Measurements from ENCODE around the gene NCBP2L. TPM values are rescaled to one million over a fixed set of nuclear protein-coding genes. Genes with fewer than 3 reads are reported as not detected.

NCBP2L gene
- total and polyA plus RNA-seq, 2 of the 8 experiments (the other 6 are each of a cell fraction or from before 2014, with no cell fraction given): not detected

DNA sequence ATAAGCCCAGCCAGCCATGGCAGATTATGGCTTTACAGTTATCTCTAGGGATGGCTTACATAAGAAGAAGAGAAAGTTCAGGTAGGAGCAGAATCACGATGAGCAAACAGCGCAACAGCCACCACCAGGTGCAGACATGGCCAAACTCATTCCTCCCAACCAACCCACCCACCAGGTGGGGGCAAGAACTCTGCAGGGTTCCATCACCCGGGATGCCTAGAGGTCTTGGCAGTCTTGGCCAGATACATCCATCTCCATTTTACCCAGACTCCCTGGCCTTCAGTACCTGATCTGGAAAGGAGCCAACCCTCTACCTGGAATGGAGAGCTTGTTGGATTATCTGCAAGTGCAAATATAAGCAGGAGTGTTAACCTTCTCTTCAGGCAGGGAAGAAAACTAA is 9.5 kb upstream of the NCBP2L start:
- Histone ChIP-seq H2BK15ac (ENCODE audit: low read length) (no peak overlapping the region), H3K14ac (ENCODE audit: insufficient read length) (no peak overlapping the region), H3K23me2 (ENCODE audit: low read depth, low read length) (no peaks in the 10 kb centered on the region), H3K79me2 (ENCODE audit: control insufficient read depth in 1 of 2, insufficient read depth in 2 of 2, low read length in 2 of 2) (no peaks in the 10 kb centered on the region), H4K8ac (ENCODE audit: extremely low read depth, insufficient read depth, low read length) (no peak overlapping the region), H3K36me3 (ENCODE audit: control insufficient read depth in 2 of 4, insufficient read depth in 4 of 4, low read length in 3 of 4) (no peaks in the 10 kb centered on the region), H3K23ac (ENCODE audit: insufficient read length) (no peak overlapping the region), H2AK5ac (ENCODE audit: low read depth, low read length) (no peak overlapping the region), H3K27ac (ENCODE audit: low read depth, low read length) (no peak overlapping the region), H3K4me2 (ENCODE audit: insufficient read depth in 1 of 2, low read depth in 2 of 2, low read length in 2 of 2) (no peak overlapping the region), H3K27me3 (replicated peaks in 1 of 4; ENCODE audit: control insufficient read depth in 3 of 4, extremely low read depth in 1 of 4, insufficient read depth in 3 of 4, low read length in 3 of 4) (no peaks in the 10 kb centered on the region; a peak in 3 of 7 replicates), H4K5ac (ENCODE audit: insufficient read length, low read depth, low read length) (no peak overlapping the region), H3K18ac (ENCODE audit: extremely low read depth, low read length) (no peak overlapping the region), H3K79me1 (ENCODE audit: low read depth, low read length) (no peaks in the 10 kb centered on the region), H4K91ac (replicated peaks; ENCODE audit: insufficient read length, low read length) (no peak overlapping the region), H3K4ac (replicated peaks; ENCODE audit: insufficient read length, low read depth, low read length) (no peak overlapping the region), H3K4me3 (ENCODE audit: extremely low read depth in 1 of 4, insufficient read depth in 2 of 4, low read depth in 3 of 4, low read length in 4 of 4) (no peak overlapping the region), H3K4me1 (replicated peaks in 1 of 4; ENCODE audit: control insufficient read depth in 3 of 4, insufficient read depth in 4 of 4, low read length in 3 of 4) (peaks cover 0 to 5% (median 2%) of the 10 kb centered on the region in 4 experiments; a peak in 2 of 7 replicates), H3K9me3 (ENCODE audit: insufficient read depth in 2 of 2, low read depth in 1 of 2, low read length in 1 of 2) (no peaks in the 10 kb centered on the region), H4K20me1 (replicated peaks in 1 of 2; ENCODE audit: control insufficient read depth in 1 of 2, insufficient read depth in 2 of 2, low read length in 2 of 2) (no peaks in the 10 kb centered on the region), H2AFZ (ENCODE audit: low read length) (no peak overlapping the region), H2BK5ac (ENCODE audit: low read depth, low read length) (no peak overlapping the region), H3K56ac (replicated peaks; ENCODE audit: insufficient read length, low read depth, low read length) (no peak overlapping the region), H2BK12ac (ENCODE audit: low read depth, low read length) (no peak overlapping the region), H2BK120ac (replicated peaks; ENCODE audit: low read depth, low read length) (no peak overlapping the region), H3K9ac (replicated peaks in 1 of 4; ENCODE audit: extremely low read depth in 1 of 4, low read depth in 3 of 4, low read length in 3 of 4) (no peak overlapping the region), H2BK20ac (ENCODE audit: low read length) (no peak overlapping the region)
- ChIA-PET CTCF (ENCODE audit: partially characterized antibody) (interaction anchor here (2.6 to 3.1 kb wide), 2 partner anchors 109 to 112 kb away, joined by 12 to 14 read pairs; no protein-coding TSS in a partner anchor), POLR2A (ENCODE audit: partially characterized antibody) (no interaction called here)
- FAIRE-seq: no peak
- WGBS, 2 experiments (ENCODE audit: extremely low coverage in 1 of 2, insufficient coverage in 1 of 2, insufficient read length in 1 of 2, insufficient replicate concordance in 2 of 2, low coverage in 1 of 2, low lambda C conversion rate in 2 of 2, missing lambda C conversion rate in 1 of 2): 80% methylated on average over 1 of the region's 3 CpGs; no CpG with 5 or more reads in 1 of the 2 experiments
- TF ChIP-seq SP4 (IDR thresholded peaks at IDR 0.05; ENCODE audit: low read length) (no peak), SRF (IDR thresholded peaks at IDR 0.05; ENCODE audit: low read depth, low read length) (no peak), FOSL1 (IDR thresholded peaks at IDR 0.05; ENCODE audit: insufficient read depth, low read depth, low read length) (no peak), EGR1 (IDR thresholded peaks at IDR 0.05; ENCODE audit: borderline replicate concordance, low read depth, low read length) (no peak), YY1 (IDR thresholded peaks at IDR 0.05; ENCODE audit: low read depth, low read length) (no peak), SIRT6 (IDR thresholded peaks at IDR 0.05; ENCODE audit: low read length) (no peak), KDM1A (IDR thresholded peaks at IDR 0.05; ENCODE audit: borderline replicate concordance, low read length) (no peak), SIN3A (conservative IDR thresholded peaks at IDR 0.05 in 1 of 2, IDR thresholded peaks at IDR 0.05 in 1 of 2; ENCODE audit: low read depth in 1 of 2, low read length in 2 of 2) (no peak), TAF7 (optimal IDR thresholded peaks at IDR 0.05; ENCODE audit: borderline replicate concordance, low read depth, low read length) (no peak), POU5F1 (IDR thresholded peaks at IDR 0.05; ENCODE audit: low read depth, low read length) (no peak)
- TF ChIP-seq, protein P1, sequence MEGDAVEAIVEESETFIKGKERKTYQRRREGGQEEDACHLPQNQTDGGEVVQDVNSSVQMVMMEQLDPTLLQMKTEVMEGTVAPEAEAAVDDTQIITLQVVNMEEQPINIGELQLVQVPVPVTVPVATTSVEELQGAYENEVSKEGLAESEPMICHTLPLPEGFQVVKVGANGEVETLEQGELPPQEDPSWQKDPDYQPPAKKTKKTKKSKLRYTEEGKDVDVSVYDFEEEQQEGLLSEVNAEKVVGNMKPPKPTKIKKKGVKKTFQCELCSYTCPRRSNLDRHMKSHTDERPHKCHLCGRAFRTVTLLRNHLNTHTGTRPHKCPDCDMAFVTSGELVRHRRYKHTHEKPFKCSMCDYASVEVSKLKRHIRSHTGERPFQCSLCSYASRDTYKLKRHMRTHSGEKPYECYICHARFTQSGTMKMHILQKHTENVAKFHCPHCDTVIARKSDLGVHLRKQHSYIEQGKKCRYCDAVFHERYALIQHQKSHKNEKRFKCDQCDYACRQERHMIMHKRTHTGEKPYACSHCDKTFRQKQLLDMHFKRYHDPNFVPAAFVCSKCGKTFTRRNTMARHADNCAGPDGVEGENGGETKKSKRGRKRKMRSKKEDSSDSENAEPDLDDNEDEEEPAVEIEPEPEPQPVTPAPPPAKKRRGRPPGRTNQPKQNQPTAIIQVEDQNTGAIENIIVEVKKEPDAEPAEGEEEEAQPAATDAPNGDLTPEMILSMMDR (IDR thresholded peaks at IDR 0.05; ENCODE audit: control extremely low read depth in 1 of 3, insufficient read depth in 1 of 3, low read depth in 1 of 3, low read length in 3 of 3): no peak
- TF ChIP-seq, protein P2, sequence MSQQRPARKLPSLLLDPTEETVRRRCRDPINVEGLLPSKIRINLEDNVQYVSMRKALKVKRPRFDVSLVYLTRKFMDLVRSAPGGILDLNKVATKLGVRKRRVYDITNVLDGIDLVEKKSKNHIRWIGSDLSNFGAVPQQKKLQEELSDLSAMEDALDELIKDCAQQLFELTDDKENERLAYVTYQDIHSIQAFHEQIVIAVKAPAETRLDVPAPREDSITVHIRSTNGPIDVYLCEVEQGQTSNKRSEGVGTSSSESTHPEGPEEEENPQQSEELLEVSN (IDR thresholded peaks at IDR 0.05): no peak
- DNase-seq (ENCODE audit: low read depth in 1 of 2, low spot score in 2 of 2): no peak
